Sciatic nerve (tissue), 2 donors: ENCODE measurements around the gene CRADD. TPM values are rescaled to one million over a fixed set of nuclear protein-coding genes. Genes with fewer than 3 reads are reported as not detected.
"Not testable (repeated sequence)": the region's sequence is repeated elsewhere in the genome, so short reads cannot be mapped to it uniquely, and the experiment has no call there.

Source experiments
- ATAC-seq: fragments of 200-7000 bp; cut with Tn5 transposase; one replicate; pipeline ENCODE4 v1.9.1; 2020; ENCODE audit warnings: mild to moderate bottlenecking, moderate library complexity
- DNase-seq: peaks from one replicate; pipeline ENCODE4 v3.0.0-alpha.2; 2020; ENCODE audit warnings: low spot score
- intact Hi-C: fragments of 100-400 bp; cut with DNase I; formaldehyde crosslinking; loops from one replicate; pipeline ENCODE4 v1.14.2; 2022
- total RNA-seq: library from RNA; stranded (reverse); fragmentation: NEBNext Ultra II Directional; extraction: Animal tissue kit (Norgen Biotek cat#: 25700); gene quantifications from one replicate; pipeline ENCODE4 v1.2.1, GENCODE V29; 2021
- donor health status: DM: no; HTN: no; CAD: no.
- donor health status: DM: no; HTN: no; CAD: no.

Gene CRADD
- total RNA-seq, 1 donor from 2014 or later: 20.6 TPM

- intact Hi-C loops: no loop called here
- no peak for DNase-seq
- ATAC-seq: no peak
Observed at GRCh38 chr12:93749515-93749914, 72.3 kb downstream of the CRADD start.

DNA sequence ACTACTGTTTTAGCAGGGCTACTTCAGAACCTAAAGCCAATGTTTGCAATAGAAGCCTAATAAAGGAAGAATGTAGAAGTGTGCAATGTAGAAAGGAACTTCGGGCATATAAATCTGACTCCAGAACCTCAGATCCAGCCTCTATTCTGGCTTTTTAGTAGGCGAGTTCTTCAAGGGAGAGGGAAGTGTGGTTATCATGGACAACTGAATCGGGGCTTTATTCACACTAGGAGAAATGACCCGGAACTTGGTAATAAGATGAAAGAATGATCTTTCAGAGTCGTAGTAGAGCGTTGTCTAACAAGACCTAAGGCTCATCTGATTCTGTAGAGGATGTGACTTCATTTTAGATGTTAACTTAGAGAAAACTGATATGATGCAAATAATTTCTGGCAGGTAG lies 72.9 kb downstream of the CRADD start:
- DNase-seq: no peak
- intact Hi-C loops: no loop called here
- ATAC-seq: no peak

GRCh38 chr12:93751864-93752610 lies 74.9 kb downstream of the CRADD start:
- DNase-seq (no peak), ATAC-seq (no peak)
- intact Hi-C loops: no loop called here

DNA sequence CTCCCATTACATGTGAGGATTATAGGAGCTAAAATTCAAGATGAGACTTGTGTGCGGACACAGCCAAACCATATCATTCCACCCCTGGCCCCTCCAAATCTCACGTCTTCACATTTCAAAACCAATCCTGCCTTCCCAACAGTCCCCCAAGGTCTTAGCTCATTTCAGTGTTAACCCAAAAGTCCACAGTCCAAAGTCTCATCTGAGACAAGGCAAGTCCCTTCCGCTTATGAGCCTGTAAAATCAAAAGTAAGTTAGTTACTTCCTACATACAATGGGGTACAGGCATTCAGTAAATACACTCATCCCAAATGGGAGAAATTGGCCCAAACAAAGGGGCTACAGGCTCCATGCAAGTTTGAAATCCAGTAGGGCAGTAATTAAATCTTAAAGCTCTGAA lies 76.1 kb downstream of the CRADD start:
- intact Hi-C loops: no loop called here
- ATAC-seq: no peak
- DNase-seq: no peak

DNA sequence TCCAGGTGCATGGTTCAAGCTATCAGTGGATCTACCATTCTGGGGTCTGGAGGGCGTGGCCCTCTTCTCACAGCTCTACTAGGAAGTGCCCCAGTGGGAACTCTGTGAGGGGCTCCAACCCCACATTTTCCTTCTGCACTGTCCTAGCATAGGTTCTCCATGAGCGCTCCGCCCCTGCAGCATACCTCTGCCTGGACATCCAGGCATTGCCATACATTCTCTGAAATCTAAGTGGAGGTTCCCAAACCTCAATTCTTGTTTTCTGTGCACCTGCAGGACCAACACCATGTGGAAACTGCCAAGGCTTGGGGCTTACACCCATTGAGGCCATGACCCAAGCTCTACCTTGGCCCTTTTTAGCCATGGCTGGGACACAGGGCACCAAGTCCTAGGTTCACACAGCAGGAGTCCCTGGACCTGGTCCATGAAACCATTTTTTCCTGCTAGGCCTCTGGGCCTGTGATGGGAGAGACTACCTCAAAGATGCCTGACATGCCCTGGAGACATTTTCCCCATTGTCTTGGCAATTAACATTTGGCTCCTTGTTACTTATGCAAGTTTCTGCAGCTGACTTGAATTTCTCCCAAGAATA lies 76.8 kb downstream of the CRADD start:
- ATAC-seq: no peak
- DNase-seq: no peak
- intact Hi-C loops: no loop called here

DNA sequence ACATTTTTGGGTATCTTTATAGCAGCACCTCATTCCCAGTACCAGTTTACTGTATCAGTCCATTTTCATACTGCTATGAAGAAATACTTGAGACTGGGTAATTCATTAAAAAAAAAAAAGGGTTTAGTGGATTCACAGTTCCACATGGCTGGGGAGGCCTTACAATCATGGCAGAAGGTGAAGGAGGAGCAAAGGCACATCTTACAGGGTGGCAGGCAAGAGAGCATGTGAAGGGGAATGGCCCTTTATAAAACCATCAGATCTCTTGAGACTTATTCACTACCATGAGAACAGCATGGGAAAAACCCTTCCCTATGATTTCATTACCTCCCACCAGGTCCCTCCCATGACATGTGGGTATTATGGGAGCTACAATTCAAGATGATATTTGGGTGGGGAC lies 77.7 kb downstream of the CRADD start:
- intact Hi-C loops, ATAC-seq: not testable (repeated sequence)

DNA sequence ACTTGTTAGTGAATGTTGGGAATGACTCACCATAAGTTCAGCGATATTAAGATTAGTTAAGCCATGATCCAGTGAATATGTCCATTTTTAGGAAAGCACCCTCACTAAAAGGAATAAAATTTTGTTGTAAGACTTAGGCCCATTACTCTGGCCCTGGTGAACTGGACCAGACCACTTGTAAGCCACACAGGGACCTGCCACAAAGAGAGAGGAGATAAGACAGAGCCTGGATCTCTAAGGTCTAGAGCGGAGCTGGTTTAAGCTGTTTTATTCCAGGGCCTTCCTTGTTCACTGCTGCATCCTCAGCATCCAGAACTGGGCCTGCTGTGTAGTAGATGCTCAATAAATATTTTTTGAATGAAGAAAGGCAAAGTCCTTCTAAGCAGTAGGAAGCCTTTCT lies 79.1 kb downstream of the CRADD start:
- no peak for ATAC-seq
- no peak for DNase-seq
- intact Hi-C loops: no loop called here

More for the DNA sequence above, 77.7 kb downstream of the CRADD start:
- not testable (repeated sequence) for DNase-seq

DNA sequence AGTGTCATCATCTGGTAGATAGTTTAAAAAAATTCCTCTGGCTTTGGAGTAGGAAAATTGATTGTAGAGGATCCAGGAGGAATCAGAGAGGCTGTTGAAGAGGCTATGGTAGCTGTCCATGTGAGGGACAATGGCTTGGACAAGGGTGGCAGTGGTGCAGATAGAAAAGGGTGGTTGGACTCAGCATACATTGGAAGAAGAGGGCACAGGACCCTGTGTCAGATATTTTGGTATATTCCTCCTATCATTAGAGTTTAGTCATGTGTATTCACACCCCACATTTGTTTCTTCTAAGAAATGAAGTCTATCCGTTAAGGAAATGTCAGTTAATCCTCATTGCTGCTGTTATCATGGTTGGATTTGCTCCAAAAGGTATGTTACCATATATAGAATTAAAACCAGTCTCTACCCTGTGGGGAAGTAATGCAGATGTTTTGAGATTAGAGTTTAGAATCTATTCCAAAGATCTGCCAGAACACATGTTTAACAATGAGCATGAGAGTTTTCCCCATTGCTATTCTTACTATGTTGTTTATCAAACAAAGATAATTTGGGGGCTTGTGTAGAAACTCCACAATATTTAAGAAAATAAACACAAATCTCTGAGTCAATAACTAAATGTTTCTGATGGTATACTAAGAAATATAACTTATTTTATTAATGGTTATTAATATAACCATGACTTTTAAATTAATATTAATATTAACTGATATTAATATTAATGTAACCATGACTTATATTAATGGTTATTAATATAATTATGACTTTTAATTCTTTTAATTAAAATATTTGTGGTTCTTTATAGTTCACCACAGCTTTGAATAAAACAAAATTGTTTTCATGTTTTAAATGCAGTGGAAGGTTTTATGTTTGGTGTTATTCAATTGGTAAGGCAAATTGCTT lies 80.9 kb downstream of the CRADD start:
- ATAC-seq: no peak
- intact Hi-C loops: no loop called here
- no peak for DNase-seq

DNA sequence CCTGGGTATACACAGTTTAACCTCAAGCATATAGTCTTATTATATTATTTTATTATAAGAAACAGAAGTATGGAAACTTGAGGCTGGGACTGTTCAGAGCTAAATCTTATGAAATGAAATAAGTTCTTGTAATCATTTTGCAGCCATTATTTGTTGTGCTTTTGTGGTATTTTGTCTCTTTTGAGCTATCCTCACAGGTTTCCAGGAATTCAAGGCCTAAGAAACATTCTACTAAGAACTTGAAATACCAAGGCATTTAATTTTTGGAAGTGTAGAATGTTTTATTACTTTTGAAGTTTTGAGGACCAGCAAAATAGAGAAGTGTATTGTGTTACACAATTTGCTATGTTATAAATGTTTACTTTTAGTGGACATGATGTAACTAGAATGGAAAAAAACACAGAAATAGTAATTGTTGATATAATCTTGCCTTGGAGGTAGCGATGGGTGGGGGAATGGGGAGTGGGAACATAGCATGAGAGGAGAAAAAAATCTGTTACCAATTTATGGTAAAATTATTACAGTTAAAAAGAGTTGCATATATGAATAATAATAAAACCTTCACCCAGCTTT lies 81.7 kb downstream of the CRADD start:
- intact Hi-C loops: no loop called here
- DNase-seq (no peak), ATAC-seq (peak; percentile 33)

GRCh38 chr12:93759512-93760081 lies 82.4 kb downstream of the CRADD start:
- intact Hi-C loops: loop anchor here (10.0 kb wide), 1 partner anchor 335 kb away; no protein-coding TSS in a partner anchor
- DNase-seq (no peak), ATAC-seq (peak; percentile 46)

DNA sequence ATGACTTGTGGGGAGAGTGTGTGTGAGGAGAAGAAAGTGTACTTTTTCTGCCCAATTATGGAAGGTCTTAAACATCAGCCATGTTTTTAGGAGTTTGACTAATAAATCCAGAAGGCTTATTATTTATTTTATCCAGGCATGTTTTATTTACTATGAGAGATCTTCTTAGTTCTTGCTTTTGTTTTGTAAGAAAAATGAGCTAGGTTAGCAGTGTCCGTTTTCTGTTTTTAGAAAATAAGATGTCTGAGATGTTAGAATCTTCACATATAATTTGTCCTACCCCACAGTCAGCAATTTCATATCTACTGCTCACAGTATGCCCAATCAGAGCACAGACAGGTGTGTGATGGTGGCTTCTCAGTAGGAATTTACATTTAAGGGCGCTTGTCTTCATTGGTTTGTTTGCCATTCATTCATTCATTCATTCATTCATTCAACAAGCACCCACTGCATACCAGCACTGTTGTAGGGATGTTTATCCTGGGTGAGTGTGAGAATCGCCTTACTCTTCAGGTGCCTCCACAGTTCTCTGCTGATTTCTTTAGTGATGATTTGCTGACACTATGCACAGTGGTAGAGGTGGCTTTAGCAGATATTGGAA lies 83.2 kb downstream of the CRADD start:
- intact Hi-C loops: loop anchor here (10.0 kb wide), 1 partner anchor 334 kb away; no protein-coding TSS in a partner anchor
- no peak for ATAC-seq

DNA sequence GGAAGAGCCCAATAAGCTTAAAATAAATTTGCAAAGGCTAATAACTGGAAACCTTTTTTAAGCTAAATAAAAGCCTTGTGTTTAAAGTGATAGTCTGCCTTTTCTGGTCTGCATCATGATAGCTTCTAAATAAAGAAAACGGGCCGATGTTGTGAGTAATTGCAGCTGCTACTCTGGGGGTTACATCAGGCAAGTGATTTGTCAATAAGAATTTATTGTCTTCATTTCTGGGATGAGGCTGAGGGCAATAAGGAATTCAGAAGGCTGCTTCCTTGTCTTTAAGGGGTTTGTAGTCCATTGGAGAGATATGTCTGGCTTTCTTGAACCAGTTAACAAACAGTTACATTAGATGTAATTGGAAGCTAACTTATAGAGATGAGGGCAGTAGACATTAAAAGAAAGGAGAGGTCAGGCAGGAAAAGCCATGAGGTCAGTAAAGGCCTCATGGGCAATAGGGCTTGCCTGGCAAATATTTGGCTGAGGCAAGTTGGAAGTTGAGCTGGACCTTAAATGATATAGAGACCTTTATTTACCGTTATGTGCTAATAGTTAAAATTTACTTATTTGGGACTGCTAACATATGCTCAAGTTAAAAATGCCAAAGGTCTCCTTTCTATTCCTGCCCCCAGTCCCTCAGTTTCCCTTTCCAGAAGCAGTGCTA lies 85.0 kb downstream of the CRADD start:
- no peak for DNase-seq
- ATAC-seq: no peak
- intact Hi-C loops: loop anchor here (10.0 kb wide), 1 partner anchor 333 kb away; no protein-coding TSS in a partner anchor

More for the DNA sequence above, 83.2 kb downstream of the CRADD start:
- DNase-seq: no peak

DNA sequence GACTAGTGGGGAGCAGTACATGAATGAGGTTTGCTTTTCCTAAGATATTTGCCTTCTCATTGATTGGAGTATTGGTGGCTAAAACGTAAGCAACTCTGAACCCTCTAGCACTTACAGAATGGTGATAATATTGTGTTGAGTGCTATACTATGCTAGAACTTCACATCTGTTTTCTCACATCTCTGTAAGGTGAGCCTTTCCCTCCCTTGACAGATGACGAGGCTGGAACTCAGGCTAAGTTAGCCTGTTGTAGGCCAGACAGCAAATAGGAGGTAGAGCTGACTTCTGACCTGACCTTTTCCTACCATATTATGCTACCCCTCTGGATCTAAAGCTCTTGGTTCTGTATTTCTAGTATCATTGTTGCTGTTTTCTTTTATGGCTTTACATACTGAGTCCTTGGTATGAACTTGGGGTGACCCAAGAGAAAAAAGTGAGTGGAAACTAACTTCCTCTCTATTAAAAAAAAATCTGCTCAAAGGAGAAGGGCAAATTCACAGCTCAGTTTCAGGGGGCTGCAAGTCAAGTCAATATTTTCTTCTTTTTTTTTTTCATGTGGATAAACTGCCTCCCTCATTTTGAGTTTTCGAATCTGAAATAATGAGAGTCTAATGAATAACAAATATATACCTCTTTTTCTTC lies 85.9 kb downstream of the CRADD start:
- ATAC-seq: no peak
- no peak for DNase-seq
- intact Hi-C loops: loop anchor here (10.0 kb wide), 1 partner anchor 332 kb away; no protein-coding TSS in a partner anchor

- DNase-seq (no peak), ATAC-seq (no peak)
- intact Hi-C loops: loop anchor here (10.0 kb wide), 1 partner anchor 331 kb away; no protein-coding TSS in a partner anchor
Observed at GRCh38 chr12:93763746-93764147, 86.6 kb downstream of the CRADD start.

DNA sequence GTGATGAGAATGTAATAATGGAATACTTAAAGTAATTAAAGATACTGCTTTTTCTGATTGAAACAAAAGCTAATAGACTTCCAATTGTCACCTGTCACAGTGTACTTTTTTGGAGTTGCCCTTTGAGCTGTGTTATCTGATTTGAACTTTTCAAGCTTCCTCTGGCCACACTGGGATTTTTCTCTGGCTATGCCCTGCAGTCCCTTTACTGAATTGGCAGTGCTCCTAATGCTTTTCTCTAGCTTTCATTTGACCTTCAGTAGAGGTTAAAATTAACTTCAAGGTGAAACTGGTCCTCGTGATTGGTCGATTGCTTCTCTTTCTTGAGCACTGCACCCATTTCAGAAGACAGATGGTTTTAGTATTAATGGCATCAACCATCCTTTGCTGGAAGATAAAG lies 89.2 kb downstream of the CRADD start:
- ATAC-seq: no peak
- intact Hi-C loops: loop anchor here (10.0 kb wide), 1 partner anchor 328 kb away; no protein-coding TSS in a partner anchor

DNA sequence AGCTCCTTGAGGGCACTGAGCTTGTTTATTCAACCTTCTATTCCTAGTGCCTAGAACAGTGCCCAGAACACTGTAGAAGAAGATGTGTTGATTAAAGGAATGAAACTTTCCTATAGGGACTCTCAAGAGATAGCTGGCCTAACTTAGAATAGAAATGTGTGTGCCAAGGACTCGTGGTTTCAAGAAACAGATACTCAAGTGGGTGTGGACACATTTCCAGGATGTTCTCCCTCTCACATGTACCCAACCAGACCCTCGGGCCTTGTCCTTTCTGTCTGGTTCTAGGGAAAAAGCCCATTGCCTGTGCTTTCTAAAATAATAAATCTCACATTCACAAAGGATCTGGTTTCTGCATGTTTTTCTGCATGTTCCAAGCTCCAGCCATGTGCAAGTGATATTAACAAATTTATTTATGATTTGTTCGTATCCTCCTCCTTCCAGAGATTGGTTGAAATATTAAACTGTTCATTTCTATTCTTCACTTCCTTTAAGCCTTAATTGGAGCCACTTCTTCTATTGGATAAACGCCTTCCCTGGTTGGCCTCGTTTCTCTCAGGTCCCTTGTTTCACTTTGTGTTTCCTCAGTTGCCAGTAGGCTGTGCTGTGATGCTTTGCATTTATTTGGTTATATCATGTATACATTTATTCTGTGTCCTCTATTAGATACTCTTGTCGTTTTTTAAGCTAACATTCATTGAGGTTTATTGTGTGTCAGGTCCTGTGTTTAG lies 89.8 kb downstream of the CRADD start:
- no peak for DNase-seq

More for the DNA sequence above, 89.2 kb downstream of the CRADD start:
- no peak for DNase-seq

GRCh38 chr12:93767524-93767863 lies 90.3 kb downstream of the CRADD start:
- DNase-seq (no peak), ATAC-seq (peak; percentile 37)
- intact Hi-C loops: loop anchor here (10.0 kb wide), 1 partner anchor 327 kb away; no protein-coding TSS in a partner anchor

More for the DNA sequence above, 89.8 kb downstream of the CRADD start:
- intact Hi-C loops: loop anchor here (10.0 kb wide), 1 partner anchor 328 kb away; no protein-coding TSS in a partner anchor
- peak; percentile 92 for ATAC-seq
